ENCODE data around the gene PEF1.
A peak's percentile ranks its signal among the peaks of the same experiment; 100 is the strongest.

Gene PEF1

GRCh38 chr1:31644560-31645273 is at the start of gene PEF1:
PEF1 (minus strand) TSS chr1:31644876; CDS start chr1:31644864, 12 bp downstream.
- DNase-seq, result peak; percentile 87 to 100 (median 97)

GRCh38 chr1:31693231-31693630 is 48.6 kb upstream of the PEF1 start:
- no peak for DNase-seq

GRCh38 chr1:31691951-31692350 is 47.3 kb upstream of the PEF1 start:
- DNase-seq, result no peak

GRCh38 chr1:31691446-31691845 is 46.8 kb upstream of the PEF1 start:
- DNase-seq, result no peak

- DNase-seq, result no peak
These were observed 46.2 kb upstream of the PEF1 start for GRCh38 chr1:31690921-31691320.

GRCh38 chr1:31689854-31690253 is 45.2 kb upstream of the PEF1 start:
- DNase-seq, result no peak

- no peak for DNase-seq
These were observed 44.7 kb upstream of the PEF1 start for GRCh38 chr1:31689379-31689778.

- no peak for DNase-seq
These were observed 43.7 kb upstream of the PEF1 start for GRCh38 chr1:31688233-31688918.

GRCh38 chr1:31687601-31688000 is 42.9 kb upstream of the PEF1 start:
- no peak for DNase-seq

GRCh38 chr1:31685795-31686194 is 41.1 kb upstream of the PEF1 start:
- DNase-seq, result no peak

- DNase-seq, result no peak
These were observed 39.3 kb upstream of the PEF1 start for GRCh38 chr1:31683997-31684396.

GRCh38 chr1:31681415-31681814 is 36.7 kb upstream of the PEF1 start:
- DNase-seq, result no peak

GRCh38 chr1:31679676-31680230 is 35.1 kb upstream of the PEF1 start:
- DNase-seq, result no peak

GRCh38 chr1:31679091-31679490 is 34.4 kb upstream of the PEF1 start:
- no peak for DNase-seq

- DNase-seq, result no peak
These were observed 34.0 kb upstream of the PEF1 start for GRCh38 chr1:31678681-31679080.

- no peak for DNase-seq
These were observed 33.3 kb upstream of the PEF1 start for GRCh38 chr1:31677949-31678348.

GRCh38 chr1:31677401-31677800 is 32.7 kb upstream of the PEF1 start:
- DNase-seq, result no peak

GRCh38 chr1:31675756-31676155 is 31.1 kb upstream of the PEF1 start:
- DNase-seq, result no peak

GRCh38 chr1:31675161-31675560 is 30.5 kb upstream of the PEF1 start:
- DNase-seq, result peak in 2 of 51 donors; percentile 11 to 14

- DNase-seq, result no peak
These were observed 29.9 kb upstream of the PEF1 start for GRCh38 chr1:31674626-31675025.

- DNase-seq, result no peak
These were observed 28.8 kb upstream of the PEF1 start for GRCh38 chr1:31673433-31673832.

GRCh38 chr1:31672986-31673385 is 28.3 kb upstream of the PEF1 start:
- DNase-seq, result peak in 1 of 51 donors; percentile 37

All from hypothalamus (tissue), 51 donors.